GM12878 (cell line): ENCODE data around the gene IL21. TPM values are rescaled to one million over a fixed set of nuclear protein-coding genes. Genes with fewer than 3 reads are reported as not detected.

Source experiments
- ATAC-seq: fragments of 200-7000 bp; cut with Tn5 transposase; 3 replicates; pipeline ENCODE4 v1.9.1; 2020; ENCODE audit warnings: mild to moderate bottlenecking, moderate library complexity
- BruUV-seq: library from RNA; stranded (reverse); fragments of 400-500 nt; replicated peaks from 2 replicates; lab custom pipeline; 2021; lab: Mats Ljungman, UMichigan
- CTCF ChIA-PET: fragments of 300-600 bp; sonication (Branson Sonifier 250); formaldehyde crosslinking; extraction: SDS; loops from one replicate; lab custom pipeline; 2021; ENCODE audit warnings: inconsistent platforms; lab: Yijun Ruan, JAX
- POLR2A ChIA-PET: fragments of 350-600 bp; formaldehyde crosslinking; extraction: SDS; loops from one replicate; lab custom pipeline; 2021; ENCODE audit warnings: inconsistent platforms; lab: Charles Lee
- RAD21 ChIA-PET: fragments of 300-600 bp; sonication (Branson Sonifier 250); formaldehyde crosslinking; loops from one replicate; lab custom pipeline; 2023; ENCODE audit warnings: antibody characterized with exemption; ENCODE audit not compliant: unreplicated experiment; lab: Charles Lee
- SMC1A ChIA-PET: fragments of 300-600 bp; sonication (Branson Sonifier 250); formaldehyde crosslinking; loops from one replicate; lab custom pipeline; 2023; ENCODE audit not compliant: unreplicated experiment, uncharacterized antibody; lab: Charles Lee
- DNase-seq: peaks from one replicate; pipeline ENCODE4 v3.0.0-alpha.2; 2011; ENCODE audit warnings: low read depth, low spot score
- FAIRE-seq: peaks from 3 replicates; lab custom pipeline; 2011; peaks lifted over from hg19 to GRCh38; lab: Jason Lieb, UNC
- H2AFZ ChIP-seq: 2 replicates; pipeline ENCODE4 v1.6.0; 2011; ENCODE audit warnings: low read depth, low read length, control low read depth; ENCODE audit not compliant: control insufficient read depth
- H3K27ac ChIP-seq: 2 replicates; pipeline ENCODE4 v1.5.1; 2011; ENCODE audit warnings: control low read depth; ENCODE audit not compliant: control insufficient read depth, insufficient read depth
- H3K27me3 ChIP-seq, 2 experiments: replicated peaks in 1 of 2; 2 replicates each; pipeline versions ENCODE4 v1.6.0 to v1.6.1; 2011; ENCODE audit warnings: low read length in 1 of 2; ENCODE audit not compliant: control insufficient read depth in 2 of 2, insufficient read depth in 2 of 2
- H3K36me3 ChIP-seq, 2 experiments: 2 replicates each; pipeline ENCODE4 v1.5.1; 2011; ENCODE audit warnings: low read length in 1 of 2; ENCODE audit not compliant: control insufficient read depth in 2 of 2, insufficient read depth in 2 of 2
- H3K4me1 ChIP-seq: 2 replicates; pipeline ENCODE4 v1.6.1; 2011; ENCODE audit warnings: mild to moderate bottlenecking, low read length, moderate library complexity, mixed read lengths; ENCODE audit not compliant: control insufficient read depth, insufficient read depth
- H3K4me2 ChIP-seq: 2 replicates; pipeline ENCODE4 v1.6.0; 2011; ENCODE audit warnings: control low read depth; ENCODE audit not compliant: control insufficient read depth, insufficient read depth
- H3K4me3 ChIP-seq: fragments of 200-600 bp; sonication (generic); 2 replicates; pipeline ENCODE4 v1.5.1; 2016
- H3K79me2 ChIP-seq: 2 replicates; pipeline ENCODE4 v1.6.0; 2011; ENCODE audit warnings: low read length; ENCODE audit not compliant: control insufficient read depth, insufficient read depth
- H3K9ac ChIP-seq: 2 replicates; pipeline ENCODE4 v1.8.0; 2011; ENCODE audit warnings: low read length, control low read depth, mixed read lengths; ENCODE audit not compliant: control insufficient read depth, insufficient read depth
- H3K9me3 ChIP-seq: replicated peaks from 3 replicates; pipeline ENCODE4 v1.5.1; 2011; ENCODE audit warnings: mild to moderate bottlenecking, low read length; ENCODE audit not compliant: control insufficient read depth, insufficient read depth
- H4K20me1 ChIP-seq: 2 replicates; pipeline ENCODE4 v1.6.0; 2011; ENCODE audit not compliant: control insufficient read depth, insufficient read depth
- CREB1 ChIP-seq: IDR thresholded peaks from 2 replicates; pipeline ENCODE4 v1.6.1; 2012; ENCODE audit warnings: low read depth, mild to moderate bottlenecking, inconsistent platforms
- E4F1 ChIP-seq: fragments of 450-650 bp; IDR thresholded peaks from 2 replicates; pipeline ENCODE4 v1.6.1; 2018; ENCODE audit warnings: borderline replicate concordance, mild to moderate bottlenecking; ENCODE audit not compliant: partially characterized antibody
- FOXK2 ChIP-seq: fragments of 450-650 bp; IDR thresholded peaks from 2 replicates; pipeline ENCODE4 v1.6.1; 2017; ENCODE audit warnings: mild to moderate bottlenecking, moderate library complexity
- HSF1 ChIP-seq: fragments of 150-350 bp; IDR thresholded peaks from 2 replicates; pipeline ENCODE4 v1.6.1; 2014; ENCODE audit warnings: mild to moderate bottlenecking, low read depth, low read length
- PBX3 ChIP-seq: IDR thresholded peaks from 2 replicates; pipeline ENCODE4 v1.6.1; 2011; ENCODE audit warnings: mild to moderate bottlenecking, low read depth, low read length, moderate library complexity; ENCODE audit not compliant: insufficient replicate concordance
- RCOR1 ChIP-seq: conservative IDR thresholded peaks from 2 replicates; pipeline ENCODE4 v1.6.1; 2012; ENCODE audit warnings: low read depth, low read length, improper control_type of control experiment
- ZBTB33 ChIP-seq: fragments of 450-650 bp; IDR thresholded peaks from 2 replicates; pipeline ENCODE4 v1.6.1; 2017; ENCODE audit warnings: mild to moderate bottlenecking
- WGBS: methylation state at CpG from one replicate; pipeline ENCODE4 v1.1.6; 2016; ENCODE audit warnings: low lambda C conversion rate; ENCODE audit not compliant: insufficient replicate concordance, insufficient coverage; ENCODE audit errors: missing lambda C conversion rate; 5-methylcytosine and 5-hydroxymethylcytosine counted together
- in situ Hi-C: fragments of 300-500 bp; cut with MboI; formaldehyde crosslinking; loops from 9 replicates; pipeline ENCODE4 v1.14.3; 2018; ENCODE audit warnings: mixed read lengths
- intact Hi-C: fragments of 100-400 bp; cut with micrococcal nuclease; formaldehyde crosslinking; loops from one replicate; pipeline ENCODE4 v1.14.2; 2022; ENCODE audit not compliant: unreplicated experiment
- polyA plus RNA-seq, 11 experiments: library from polyadenylated mRNA; depleted of rRNA in 4 of 11; unstranded in 6 of 11; stranded (reverse) in 5 of 11; fragments of >200 nt; fragmentation: Nextera tagmentation in 4 of 11; fragmentation: Illumina TruSeq in 1 of 11; extraction: Ambion mirVana in 4 of 11; extraction: Trizol in 1 of 11; gene quantifications; 1 replicate in 1 of 11; 2 replicates in 10 of 11; pipeline versions ENCODE4 v1.2.1 to v1.2.3, GENCODE V29; 2011 to 2016; ENCODE audit warnings: inconsistent platforms in 2 of 11, missing spikeins in 2 of 11, low read depth in 1 of 11
- total RNA-seq, 4 experiments: library from RNA; depleted of rRNA in 3 of 4; stranded (reverse); fragments of >200 nt in 3 of 4; fragmentation: Illumina TruSeq in 1 of 4; extraction: Trizol in 1 of 4; gene quantifications; 2 replicates each; pipeline versions ENCODE4 v1.2.1 to v1.2.3, GENCODE V29; 2013 to 2021

IL21 gene
- total and polyA plus RNA-seq, 10 of the 15 experiments (the other 5 are each of a cell fraction or from before 2014, with no cell fraction given): not detected

GRCh38 chr4:122669911-122670738 lies 49.3 kb upstream of the IL21 start:
- TF ChIP-seq E4F1 (no peak), FOXK2 (no peak), RCOR1 (no peak), HSF1 (no peak), CREB1 (no peak), ZBTB33 (no peak), PBX3 (no peak)
- FAIRE-seq (no peak), DNase-seq (no peak), ATAC-seq (no peak)
- ChIA-PET POLR2A (no interaction called here), CTCF (no interaction called here), RAD21 (no interaction called here), SMC1A (no interaction called here)
- H3K79me2 ChIP-seq: no peaks in the 10 kb centered on the region
- no peaks in the 10 kb centered on the region for H4K20me1 ChIP-seq
- no peak overlapping the region for H3K27ac ChIP-seq
- no peak overlapping the region for H2AFZ ChIP-seq
- H3K4me2 ChIP-seq: no peak overlapping the region
- H3K4me1 ChIP-seq: no peaks in the 10 kb centered on the region
- intact Hi-C loops (no loop called here), in situ Hi-C loops (no loop called here)
- H3K4me3 ChIP-seq: no peak overlapping the region
- BruUV-seq: no TSS peak
- WGBS: 48% methylated on average over 33 of the region's 33 CpGs
- H3K9ac ChIP-seq: no peak overlapping the region
- H3K36me3 ChIP-seq: no peaks in the 10 kb centered on the region
- H3K27me3 ChIP-seq: no peaks in the 10 kb centered on the region; a peak in 1 of 4 replicates
- H3K9me3 ChIP-seq: no peaks in the 10 kb centered on the region; the same call in 2 of the 3 replicates
